ENCODE results near the gene ZNF880.
A peak's percentile ranks its signal among the peaks of the same experiment; 100 is the strongest.
"Not testable (repeated sequence)": the region's sequence is repeated elsewhere in the genome, so short reads cannot be mapped to it uniquely, and the experiment has no call there.

Gene ZNF880
- total RNA-seq = 33.1 to 36.4 reads per million in 2 donors

GRCh38 chr19:52369559-52370340, at the start of gene ZNF880:
TSS of gene ZNF880 (plus strand) at chr19:52369923. CDS start at chr19:52369966, 43 bp downstream.
- peak; percentile 63 for DNase-seq

GRCh38 chr19:52322429-52322828, 47.3 kb upstream of the ZNF880 start:
- no peak for DNase-seq

GRCh38 chr19:52331757-52332156, 38.0 kb upstream of the ZNF880 start:
- DNase-seq = no peak

- no peak for DNase-seq
These were observed 34.0 kb upstream of the ZNF880 start for GRCh38 chr19:52335768-52336116.

- DNase-seq = peak; percentile 48
These were observed 33.5 kb upstream of the ZNF880 start, which contains the start of gene ZNF610 for GRCh38 chr19:52336117-52336790. TSS of gene ZNF610 (plus strand) at chr19:52336243. CDS start at chr19:52349173, 12,930 bp downstream.

GRCh38 chr19:52336791-52337381, 32.8 kb upstream of the ZNF880 start:
- no peak for DNase-seq

- DNase-seq = not testable (repeated sequence)
These were observed 30.7 kb upstream of the ZNF880 start for GRCh38 chr19:52339022-52339421.

- no peak for DNase-seq
These were observed 26.2 kb upstream of the ZNF880 start for GRCh38 chr19:52343548-52343947.

GRCh38 chr19:52345162-52345561, 24.6 kb upstream of the ZNF880 start:
- no peak for DNase-seq

- DNase-seq = no peak
These were observed 18.2 kb upstream of the ZNF880 start for GRCh38 chr19:52351512-52351911.

GRCh38 chr19:52366414-52366824, 3.3 kb upstream of the ZNF880 start:
- no peak for DNase-seq

- no peak for DNase-seq
These were observed 603 bp downstream of the ZNF880 start for GRCh38 chr19:52370341-52370710.

GRCh38 chr19:52391135-52391534, 21.4 kb downstream of the ZNF880 start:
- DNase-seq = no peak

GRCh38 chr19:52397310-52398080, 27.8 kb downstream of the ZNF880 start, which contains the start of gene ZNF528:
TSS of gene ZNF528 (plus strand) at chr19:52397849. CDS start at chr19:52402014, 4,165 bp downstream.
- DNase-seq = peak; percentile 72

- DNase-seq = no peak
These were observed 28.3 kb downstream of the ZNF880 start for GRCh38 chr19:52398081-52398441.

GRCh38 chr19:52410276-52410675, 40.6 kb downstream of the ZNF880 start:
- DNase-seq = no peak

- DNase-seq = no peak
These were observed 46.0 kb downstream of the ZNF880 start for GRCh38 chr19:52415711-52416110.

GRCh38 chr19:52428937-52429336, 59.2 kb downstream of the ZNF880 start, which contains the start of gene ZNF534:
TSS of gene ZNF534 (plus strand) at chr19:52429148. CDS start at chr19:52431475, 2,327 bp downstream.
- no peak for DNase-seq
